SU-DHL-6 (cell line): ENCODE results near the gene PGAP3.

Experiments used
- H2AFZ ChIP-seq: fragments of 200-600 bp; sonication (generic); 2 replicates; pipeline ENCODE4 v1.6.1; 2014; ENCODE audit warnings: low read depth, mild to moderate bottlenecking, moderate library complexity, mixed read lengths, antibody characterized with exemption, low read length; ENCODE audit not compliant: severe bottlenecking
- H3F3A ChIP-seq: fragments of 200-600 bp; shearing (Covaris generic); 2 replicates; pipeline ENCODE4 v1.6.0; 2016; ENCODE audit warnings: antibody characterized with exemption, mild to moderate bottlenecking; ENCODE audit not compliant: insufficient read depth
- H3K27ac ChIP-seq: fragments of 200-600 bp; sonication (generic); 2 replicates; pipeline ENCODE4 v1.5.1; 2016; ENCODE audit warnings: low read depth, mild to moderate bottlenecking, low read length, moderate library complexity, mixed read lengths
- H3K27me3 ChIP-seq: fragments of 200-600 bp; sonication (generic), shearing (Covaris generic); 2 replicates; pipeline ENCODE4 v1.6.0; 2014; ENCODE audit warnings: mild to moderate bottlenecking, low read length
- H3K36me3 ChIP-seq: fragments of 200-600 bp; sonication (generic); 2 replicates; pipeline ENCODE4 v1.6.1; 2014; ENCODE audit warnings: mild to moderate bottlenecking, low read length, mixed read lengths
- H3K4me2 ChIP-seq: fragments of 300-600, 200-600 bp; shearing (Covaris generic), sonication (generic); 2 replicates; pipeline ENCODE4 v1.6.0; 2014; ENCODE audit warnings: low read length, low read depth, mild to moderate bottlenecking; ENCODE audit not compliant: poor library complexity, severe bottlenecking
- H3K4me3 ChIP-seq: fragments of 200-600 bp; sonication (generic); 2 replicates; pipeline ENCODE4 v1.5.1; 2014; ENCODE audit warnings: antibody characterized with exemption, low read length, mild to moderate bottlenecking, mixed read lengths; ENCODE audit not compliant: insufficient read depth, poor library complexity, severe bottlenecking
- H3K79me2 ChIP-seq: fragments of 200-600 bp; sonication (generic); 2 replicates; pipeline ENCODE4 v1.6.1; 2014; ENCODE audit warnings: mild to moderate bottlenecking, low read length, moderate library complexity; ENCODE audit not compliant: insufficient read depth
- H3K9ac ChIP-seq: fragments of 200-600 bp; sonication (generic); 2 replicates; pipeline ENCODE4 v1.7.0; 2014; ENCODE audit warnings: mild to moderate bottlenecking, low read length
- H3K9me2 ChIP-seq: fragments of 200-600 bp; sonication (generic); replicated peaks from 2 replicates; pipeline ENCODE4 v1.6.1; 2014; ENCODE audit warnings: low read length; ENCODE audit not compliant: insufficient read depth
- H3K9me3 ChIP-seq: fragments of 200-600 bp; sonication (generic); 2 replicates; pipeline ENCODE4 v1.6.1; 2014; ENCODE audit warnings: low read length, mixed read lengths; ENCODE audit not compliant: insufficient read depth
- H4K20me1 ChIP-seq: fragments of 200-600 bp; sonication (generic); 2 replicates; pipeline ENCODE4 v1.6.1; 2014; ENCODE audit warnings: low read depth, mild to moderate bottlenecking, antibody characterized with exemption, low read length, moderate library complexity, mixed read lengths
- CTCF ChIP-seq: fragments of 200-600 bp; sonication (generic); IDR thresholded peaks from one replicate; pipeline ENCODE4 v1.5.1; 2017; ENCODE audit warnings: antibody characterized with exemption, mild to moderate bottlenecking, low read length, moderate library complexity; ENCODE audit not compliant: insufficient read depth, poor library complexity, severe bottlenecking
- EZH2phosphoT487 ChIP-seq: fragments of 200-600 bp; sonication (generic), shearing (Covaris generic); conservative IDR thresholded peaks from 2 replicates; pipeline ENCODE4 v1.6.1; 2018; ENCODE audit warnings: mild to moderate bottlenecking, antibody characterized with exemption, low read length, moderate library complexity, mixed read lengths

Gene PGAP3, protein sequence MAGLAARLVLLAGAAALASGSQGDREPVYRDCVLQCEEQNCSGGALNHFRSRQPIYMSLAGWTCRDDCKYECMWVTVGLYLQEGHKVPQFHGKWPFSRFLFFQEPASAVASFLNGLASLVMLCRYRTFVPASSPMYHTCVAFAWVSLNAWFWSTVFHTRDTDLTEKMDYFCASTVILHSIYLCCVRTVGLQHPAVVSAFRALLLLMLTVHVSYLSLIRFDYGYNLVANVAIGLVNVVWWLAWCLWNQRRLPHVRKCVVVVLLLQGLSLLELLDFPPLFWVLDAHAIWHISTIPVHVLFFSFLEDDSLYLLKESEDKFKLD

GRCh38 chr17:39687546-39688474 lies at the start of gene PGAP3:
TSS of gene PGAP3 (minus strand) at chr17:39688057. CDS start at chr17:39688014, 43 bp downstream.
- peak within 1 kb of the TSS; percentile 77 for H2AFZ ChIP-seq
- no peaks in the 10 kb centered on the region for H3K27me3 ChIP-seq
- peak within 1 kb of the TSS; percentile 95 for H3K4me2 ChIP-seq
- peak within 1 kb of the TSS; percentile 76 for H3K4me3 ChIP-seq
- H3F3A ChIP-seq, result peaks cover 11% of the 10 kb centered on the region; the same call in 1 of the 2 replicates
- no peaks in the 10 kb centered on the region for H3K79me2 ChIP-seq
- TF ChIP-seq CTCF, result no peak
- no peak for TF ChIP-seq EZH2phosphoT487
- no peaks in the 10 kb centered on the region for H3K9me2 ChIP-seq
- H3K27ac ChIP-seq, result peak within 1 kb of the TSS; percentile 90
- H3K9ac ChIP-seq, result peak within 1 kb of the TSS; percentile 65
- H3K36me3 ChIP-seq, result no peaks in the 10 kb centered on the region
- no peaks in the 10 kb centered on the region for H4K20me1 ChIP-seq
- no peaks in the 10 kb centered on the region for H3K9me3 ChIP-seq

DNA sequence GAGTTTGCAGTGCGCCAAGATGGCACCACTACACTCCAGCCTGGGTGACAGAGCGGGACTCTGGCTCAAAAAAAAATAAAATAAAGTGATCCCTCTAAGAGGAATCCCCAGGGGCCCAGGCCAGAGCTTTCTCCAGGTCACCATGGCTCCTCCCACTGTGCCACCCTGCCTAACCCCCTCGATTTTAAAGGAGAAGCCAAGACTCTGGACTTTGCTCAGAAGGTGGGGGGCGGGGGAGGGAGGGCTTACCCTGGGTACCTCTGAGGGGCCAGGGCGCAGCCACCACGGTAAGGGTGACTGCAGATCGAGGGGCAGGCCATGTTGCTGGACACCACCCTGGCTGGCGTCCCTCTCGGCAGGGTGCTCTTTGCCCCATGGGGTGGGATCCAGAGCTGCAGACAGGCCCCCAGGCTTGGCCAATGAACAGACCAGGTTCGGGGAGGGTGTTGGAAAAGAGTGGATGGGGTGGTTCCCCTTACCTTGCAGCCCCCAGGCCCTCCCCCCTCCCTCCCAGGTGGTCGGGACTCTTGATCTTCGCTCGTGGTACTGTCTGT lies 49.4 kb upstream of the PGAP3 start:
- Histone ChIP-seq H3K27ac (no peak overlapping the region), H3K9me3 (no peaks in the 10 kb centered on the region), H4K20me1 (no peaks in the 10 kb centered on the region), H2AFZ (no peak overlapping the region), H3F3A (no peaks in the 10 kb centered on the region; the same call in 1 of the 2 replicates), H3K9ac (no peak overlapping the region), H3K27me3 (no peaks in the 10 kb centered on the region), H3K4me3 (no peak overlapping the region), H3K4me2 (no peak overlapping the region), H3K36me3 (no peaks in the 10 kb centered on the region), H3K9me2 (no peaks in the 10 kb centered on the region), H3K79me2 (no peaks in the 10 kb centered on the region)
- TF ChIP-seq CTCF (no peak), EZH2phosphoT487 (no peak)

- no peaks in the 10 kb centered on the region for H3K36me3 ChIP-seq
- H3K4me2 ChIP-seq, result no peak overlapping the region
- H3K4me3 ChIP-seq, result no peak overlapping the region
- H3K9me3 ChIP-seq, result no peaks in the 10 kb centered on the region
- H3K27ac ChIP-seq, result no peak overlapping the region
- H3F3A ChIP-seq, result no peaks in the 10 kb centered on the region; the same call in 1 of the 2 replicates
- no peaks in the 10 kb centered on the region for H3K9me2 ChIP-seq
- no peaks in the 10 kb centered on the region for H3K79me2 ChIP-seq
- H3K9ac ChIP-seq, result no peak overlapping the region
- TF ChIP-seq CTCF, result no peak
- no peak for TF ChIP-seq EZH2phosphoT487
- no peaks in the 10 kb centered on the region for H4K20me1 ChIP-seq
- H3K27me3 ChIP-seq, result no peaks in the 10 kb centered on the region
- no peak overlapping the region for H2AFZ ChIP-seq
Observed at GRCh38 chr17:39736319-39737165, 48.7 kb upstream of the PGAP3 start.
